ENCODE measurements around the gene TP53RK. TPM values are rescaled to one million over a fixed set of nuclear protein-coding genes. Genes with fewer than 3 reads are reported as not detected.

TP53RK gene
- total and polyA plus RNA-seq, 4 donors = 4.7 to 12.8 (median 6.8) TPM

DNA sequence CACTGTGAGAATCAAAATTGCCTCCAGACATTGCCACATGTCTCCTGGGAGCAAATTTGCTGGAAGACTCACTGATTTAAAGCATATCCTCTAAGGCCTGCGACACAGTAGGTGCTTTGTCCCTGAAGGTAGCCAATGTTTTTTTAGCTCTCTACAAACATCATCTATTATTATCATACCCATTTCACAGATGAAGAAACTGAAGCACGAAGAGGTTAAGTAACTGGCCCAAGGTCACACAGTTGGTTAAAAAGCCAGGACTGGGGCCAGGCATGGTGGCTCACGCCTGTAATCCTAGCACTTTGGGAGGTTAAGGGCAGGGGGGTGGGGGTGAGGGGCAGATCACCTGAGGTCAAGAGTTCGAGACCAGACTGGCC, 50.4 kb downstream of the TP53RK start:
- WGBS = 88% methylated on average over 4 of the region's 4 CpGs
- H3K9ac ChIP-seq (ENCODE audit: low read depth in 1 of 2, low read length in 2 of 2) = no peak overlapping the region

DNA sequence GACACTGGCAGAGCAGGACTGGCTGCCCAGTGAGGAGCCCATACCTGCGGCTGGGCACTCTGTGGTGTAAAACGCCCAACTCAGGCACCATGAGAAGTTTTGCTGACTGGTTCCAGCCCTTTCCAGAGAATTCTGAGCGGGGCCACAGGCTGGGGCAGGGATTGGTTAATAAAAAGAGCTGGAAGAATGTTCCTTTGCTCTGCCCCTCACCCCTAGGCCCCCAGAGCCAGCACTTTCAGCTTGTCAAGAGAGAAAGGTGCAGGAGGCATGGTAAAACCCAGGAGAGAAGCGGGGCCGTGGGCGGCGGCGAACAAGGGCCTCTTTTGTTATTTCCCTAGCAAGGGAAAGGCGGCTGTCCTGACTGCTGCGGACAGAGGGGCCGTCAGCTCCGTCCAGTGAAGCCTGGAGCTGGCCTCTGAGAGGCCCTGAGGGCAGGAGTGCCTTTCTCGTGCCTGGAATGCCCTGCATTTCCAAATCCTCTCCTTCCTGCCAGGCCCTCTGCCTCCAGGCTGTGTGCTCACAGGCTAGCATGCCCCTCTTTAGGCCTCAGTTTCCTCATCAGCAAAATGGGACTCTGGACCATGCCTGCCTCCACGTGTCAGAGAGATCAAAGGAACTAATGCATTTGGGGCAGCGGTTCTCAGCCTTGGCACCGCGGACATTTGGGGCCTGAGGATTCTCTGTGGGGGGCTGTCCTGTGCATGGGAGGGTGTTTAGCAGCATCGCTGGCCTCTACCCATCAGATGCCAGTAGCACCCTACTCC, 50.9 kb downstream of the TP53RK start:
- Histone ChIP-seq H3K9me3 (ENCODE audit: control insufficient read depth in 4 of 4, low read length in 3 of 4) (no peaks in the 10 kb centered on the region), H3K36me3 (ENCODE audit: control insufficient read depth in 4 of 4, insufficient read depth in 3 of 4, low read depth in 1 of 4, low read length in 3 of 4) (no peaks in the 10 kb centered on the region), H3K4me1 (ENCODE audit: control insufficient read depth in 4 of 4, insufficient read depth in 4 of 4, low read length in 3 of 4) (peaks cover 3 to 19% (median 14%) of the 10 kb centered on the region in 4 donors), H3K27ac (ENCODE audit: low read depth in 1 of 2, low read length in 2 of 2) (no peak overlapping the region), H3K27me3 (ENCODE audit: control insufficient read depth in 4 of 4, insufficient read depth in 4 of 4, low read length in 3 of 4) (no peaks in the 10 kb centered on the region), H3K9ac (ENCODE audit: low read depth in 1 of 2, low read length in 2 of 2) (no peak overlapping the region), H3K4me3 (ENCODE audit: low read depth in 1 of 3, low read length in 3 of 3) (no peak overlapping the region)
- TF ChIP-seq, protein P1, sequence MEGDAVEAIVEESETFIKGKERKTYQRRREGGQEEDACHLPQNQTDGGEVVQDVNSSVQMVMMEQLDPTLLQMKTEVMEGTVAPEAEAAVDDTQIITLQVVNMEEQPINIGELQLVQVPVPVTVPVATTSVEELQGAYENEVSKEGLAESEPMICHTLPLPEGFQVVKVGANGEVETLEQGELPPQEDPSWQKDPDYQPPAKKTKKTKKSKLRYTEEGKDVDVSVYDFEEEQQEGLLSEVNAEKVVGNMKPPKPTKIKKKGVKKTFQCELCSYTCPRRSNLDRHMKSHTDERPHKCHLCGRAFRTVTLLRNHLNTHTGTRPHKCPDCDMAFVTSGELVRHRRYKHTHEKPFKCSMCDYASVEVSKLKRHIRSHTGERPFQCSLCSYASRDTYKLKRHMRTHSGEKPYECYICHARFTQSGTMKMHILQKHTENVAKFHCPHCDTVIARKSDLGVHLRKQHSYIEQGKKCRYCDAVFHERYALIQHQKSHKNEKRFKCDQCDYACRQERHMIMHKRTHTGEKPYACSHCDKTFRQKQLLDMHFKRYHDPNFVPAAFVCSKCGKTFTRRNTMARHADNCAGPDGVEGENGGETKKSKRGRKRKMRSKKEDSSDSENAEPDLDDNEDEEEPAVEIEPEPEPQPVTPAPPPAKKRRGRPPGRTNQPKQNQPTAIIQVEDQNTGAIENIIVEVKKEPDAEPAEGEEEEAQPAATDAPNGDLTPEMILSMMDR (IDR thresholded peaks at IDR 0.05; ENCODE audit: low read depth, low read length, missing input control) = no peak
- DNase-seq (ENCODE audit: low spot score) = no peak
- WGBS = 91% methylated on average over 18 of the region's 18 CpGs

More for the DNA sequence above, 50.4 kb downstream of the TP53RK start:
- TF ChIP-seq NR2F2 (IDR thresholded peaks at IDR 0.05) (no peak), HNF4A (conservative IDR thresholded peaks at IDR 0.05) (no peak), JUND (IDR thresholded peaks at IDR 0.05) (no peak), GABPA (IDR thresholded peaks at IDR 0.05 in 1 of 2, conservative IDR thresholded peaks at IDR 0.05 in 1 of 2) (no peak)
- Histone ChIP-seq H3K9me3 (ENCODE audit: control insufficient read depth in 4 of 4, low read length in 3 of 4) (no peaks in the 10 kb centered on the region), H3K4me3 (ENCODE audit: low read depth in 1 of 3, low read length in 3 of 3) (no peak overlapping the region), H3K36me3 (ENCODE audit: control insufficient read depth in 4 of 4, insufficient read depth in 3 of 4, low read depth in 1 of 4, low read length in 3 of 4) (no peaks in the 10 kb centered on the region), H3K27me3 (ENCODE audit: control insufficient read depth in 4 of 4, insufficient read depth in 4 of 4, low read length in 3 of 4) (no peaks in the 10 kb centered on the region), H3K4me1 (ENCODE audit: control insufficient read depth in 4 of 4, insufficient read depth in 4 of 4, low read length in 3 of 4) (peaks cover 3 to 19% (median 14%) of the 10 kb centered on the region in 4 donors), H3K27ac (ENCODE audit: low read depth in 1 of 2, low read length in 2 of 2) (no peak overlapping the region)
- no peak for DNase-seq (ENCODE audit: low spot score)

DNA sequence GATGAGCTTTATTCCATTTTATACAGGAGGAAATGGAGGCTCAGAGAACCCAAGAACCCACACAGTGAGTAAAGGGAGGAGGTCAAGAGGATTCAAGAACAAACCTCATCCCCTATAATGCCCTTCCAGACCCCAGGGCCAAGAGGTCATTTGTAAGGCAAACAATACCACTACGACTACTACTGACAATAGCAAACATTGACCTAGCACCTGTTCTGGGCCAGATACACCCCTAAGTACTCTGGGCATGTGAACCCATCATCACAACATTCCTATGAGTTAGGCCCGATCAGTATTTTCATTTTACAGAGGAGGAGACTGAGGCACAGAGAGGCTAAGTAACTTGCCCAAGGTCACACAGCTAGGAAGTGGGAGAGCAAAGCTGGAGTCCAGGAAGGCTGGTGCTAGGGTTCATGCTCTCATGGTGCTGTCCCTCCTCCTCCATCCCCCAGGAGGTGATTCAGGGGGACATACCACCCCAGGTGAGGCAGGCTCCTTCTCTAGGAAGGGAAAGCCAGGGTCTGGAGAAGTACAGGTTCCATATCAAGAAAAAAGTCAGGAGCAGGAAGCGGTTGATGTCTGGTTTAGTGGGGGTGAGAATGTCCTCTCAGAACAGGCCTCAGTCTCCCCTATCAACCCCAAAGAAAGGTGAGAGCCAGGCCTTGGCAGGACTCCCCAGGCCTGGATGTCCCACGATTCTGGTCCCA, 51.7 kb downstream of the TP53RK start:
- peak in 1 of 2 donors; percentile 5 for TF ChIP-seq HNF4A (conservative IDR thresholded peaks at IDR 0.05)
- TF ChIP-seq, protein P1 (IDR thresholded peaks at IDR 0.05; ENCODE audit: low read depth, low read length, missing input control) = no peak
- Histone ChIP-seq H3K4me1 (ENCODE audit: control insufficient read depth in 4 of 4, insufficient read depth in 4 of 4, low read length in 3 of 4) (peaks cover 3 to 19% (median 13%) of the 10 kb centered on the region in 4 donors), H3K4me3 (ENCODE audit: low read depth in 1 of 3, low read length in 3 of 3) (no peak overlapping the region), H3K36me3 (ENCODE audit: control insufficient read depth in 4 of 4, insufficient read depth in 3 of 4, low read depth in 1 of 4, low read length in 3 of 4) (no peaks in the 10 kb centered on the region), H3K27ac (ENCODE audit: low read depth in 1 of 2, low read length in 2 of 2) (no peak overlapping the region), H3K9me3 (ENCODE audit: control insufficient read depth in 4 of 4, low read length in 3 of 4) (no peaks in the 10 kb centered on the region), H3K27me3 (ENCODE audit: control insufficient read depth in 4 of 4, insufficient read depth in 4 of 4, low read length in 3 of 4) (no peaks in the 10 kb centered on the region), H3K9ac (ENCODE audit: low read depth in 1 of 2, low read length in 2 of 2) (no peak overlapping the region)
- 74% methylated on average over 4 of the region's 4 CpGs for WGBS
- no peak for DNase-seq (ENCODE audit: low spot score)
